Ovary (tissue), 9 donors: ENCODE measurements around the gene NOP53. TPM values are rescaled to one million over a fixed set of nuclear protein-coding genes. Genes with fewer than 3 reads are reported as not detected.

Experiments
- DNase-seq, 5 donors: peaks; one replicate each; pipeline ENCODE4 v3.0.0-alpha.2; 2019 to 2020
- H3K27ac ChIP-seq, 2 donors: fragments of 200-600 bp; one replicate each; pipeline versions ENCODE4 v1.5.1 to v1.8.0; 2019 to 2022
- H3K27me3 ChIP-seq: fragments of 200-600 bp; one replicate; pipeline ENCODE4 v1.8.0; 2022
- H3K36me3 ChIP-seq: fragments of 200-600 bp; sonication (generic); one replicate; pipeline ENCODE4 v1.5.1; 2019
- H3K4me1 ChIP-seq: one replicate; pipeline ENCODE4 v1.8.1; 2013; ENCODE audit warnings: mild to moderate bottlenecking, moderate library complexity; ENCODE audit not compliant: insufficient read depth
- H3K4me3 ChIP-seq: fragments of 200-600 bp; sonication (generic); one replicate; pipeline ENCODE4 v1.5.1; 2017
- H3K9me3 ChIP-seq, 2 donors: fragments of 200-600 bp in 1 of 2; sonication (generic) in 1 of 2; one replicate each; pipeline versions ENCODE4 v1.5.1 to v1.8.1; 2013 to 2019; ENCODE audit warnings: mild to moderate bottlenecking in 1 of 2, moderate library complexity in 1 of 2
- CTCF ChIP-seq, 3 donors: fragments of 450-650 bp in 2 of 3; fragments of 200-600 bp in 1 of 3; IDR thresholded peaks; one replicate each; pipeline versions ENCODE4 v1.5.1 to v1.8.0; 2016 to 2022; ENCODE audit warnings: antibody characterized with exemption in 3 of 3, mild to moderate bottlenecking in 1 of 3
- EP300 ChIP-seq: sonication (generic); formaldehyde crosslinking; IDR thresholded peaks from one replicate; pipeline ENCODE4 v1.6.1; 2017; ENCODE audit warnings: antibody characterized with exemption
- POLR2A ChIP-seq: fragments of 450-650 bp; IDR thresholded peaks from one replicate; pipeline ENCODE4 v1.6.1; 2017; ENCODE audit warnings: antibody characterized with exemption, mild to moderate bottlenecking, moderate library complexity
- WGBS, 3 donors: extraction: QIAGEN DNeasy Blood & Tissue Kit in 1 of 3; methylation state at CpG; one replicate each; pipeline versions ENCODE4 v1.1.5 to v1.1.7; 2013 to 2017; 5-methylcytosine and 5-hydroxymethylcytosine counted together
- intact Hi-C, 4 donors: fragments of 100-400 bp; cut with DNase I; formaldehyde crosslinking; loops; one replicate each; pipeline versions ENCODE4 v1.11.0 to v1.15.1; 2022 to 2023
- polyA plus RNA-seq, 2 donors: library from polyadenylated mRNA; stranded (reverse); fragments of 200-250 nt in 1 of 2; fragments of 350-450 nt in 1 of 2; fragmentation: Illumina TruSeq in 1 of 2; extraction: RNeasy Lipid Tissue Mini Kit (QIAGEN cat#74804) in 1 of 2; gene quantifications; one replicate each; pipeline ENCODE4 v1.2.3, GENCODE V29; 2013 to 2014
- total RNA-seq, 7 donors: library from RNA; depleted of rRNA in 2 of 7; stranded (reverse); fragments of >200 nt in 2 of 7; fragmentation: NEBNext Ultra II Directional in 3 of 7; extraction: Animal tissue kit (Norgen Biotek cat#: 25700) in 3 of 7; gene quantifications; one replicate each; pipeline versions ENCODE4 v1.1.0 to v1.2.4, GENCODE V29; 2016 to 2023
- donor health status: DM: no; HTN: no; CAD: no; lungs with moderate emphysema.
- donor health status: DM: no; HTN: no; CAD: no.
- donor health status: Bipolar disorder and iron deficiency.
- donor health status: DM: yes; HTN: yes; CAD: no.
- donor health status: DM: no; HTN: no; CAD: no.
- donor health status: DM: yes; HTN: yes; CAD: no.

Gene NOP53
- total and polyA plus RNA-seq, 9 donors, result 591 to 1,198 (median 727) TPM

GRCh38 chr19:47749326-47749725, 4.0 kb downstream of the NOP53 start:
- no peak overlapping the region for H3K4me3 ChIP-seq
- H3K27ac ChIP-seq, result no peak overlapping the region
- TF ChIP-seq CTCF (IDR thresholded peaks at IDR 0.05) (no peak), POLR2A (no peak), EP300 (no peak)
- H3K4me1 ChIP-seq, result peaks cover 5% of the 10 kb centered on the region
- DNase-seq, result no peak
- WGBS, 3 donors, result 77 to 90% (median 81%) methylated on average over 3 of the region's 3 CpGs
- H3K36me3 ChIP-seq, result no peaks in the 10 kb centered on the region
- H3K27me3 ChIP-seq, result no peaks in the 10 kb centered on the region
- intact Hi-C loops, result loop anchor here in 1 of 4 donors (2.0 kb wide), 1 partner anchor 23 kb away; no protein-coding TSS in a partner anchor
- H3K9me3 ChIP-seq, result no peaks in the 10 kb centered on the region

- Histone ChIP-seq H3K27me3 (no peaks in the 10 kb centered on the region), H3K4me1 (peaks cover 5% of the 10 kb centered on the region), H3K36me3 (no peaks in the 10 kb centered on the region), H3K9me3 (no peaks in the 10 kb centered on the region), H3K27ac (no peak overlapping the region), H3K4me3 (no peak overlapping the region)
- no peak for DNase-seq
- WGBS, 3 donors, result 89 to 91% (median 89%) methylated on average over 18 of the region's 18 CpGs
- TF ChIP-seq POLR2A (no peak), EP300 (no peak), CTCF (IDR thresholded peaks at IDR 0.05) (no peak)
- intact Hi-C loops, result no loop called here
Measured at GRCh38 chr19:47750752-47751151, 5.4 kb downstream of the NOP53 start.

GRCh38 chr19:47752440-47753211, 7.3 kb downstream of the NOP53 start:
- no peaks in the 10 kb centered on the region for H3K27me3 ChIP-seq
- WGBS, 3 donors, result 83 to 91% (median 86%) methylated on average over 27 of the region's 27 CpGs
- H3K36me3 ChIP-seq, result no peaks in the 10 kb centered on the region
- H3K4me3 ChIP-seq, result no peak overlapping the region
- no peak for DNase-seq
- intact Hi-C loops, result no loop called here
- TF ChIP-seq EP300 (no peak), POLR2A (no peak), CTCF (IDR thresholded peaks at IDR 0.05) (no peak)
- no peaks in the 10 kb centered on the region for H3K4me1 ChIP-seq
- H3K9me3 ChIP-seq, result no peaks in the 10 kb centered on the region
- no peak overlapping the region for H3K27ac ChIP-seq

GRCh38 chr19:47754206-47755064, 9.1 kb downstream of the NOP53 start:
- intact Hi-C loops, result no loop called here
- no peaks in the 10 kb centered on the region for H3K36me3 ChIP-seq
- DNase-seq, result no peak
- WGBS, 3 donors, result 87 to 89% (median 88%) methylated on average over 37 of the region's 37 CpGs
- no peak overlapping the region for H3K27ac ChIP-seq
- TF ChIP-seq CTCF (IDR thresholded peaks at IDR 0.05) (no peak), POLR2A (no peak), EP300 (no peak)
- H3K4me3 ChIP-seq, result no peak overlapping the region
- no peaks in the 10 kb centered on the region for H3K4me1 ChIP-seq
- H3K27me3 ChIP-seq, result no peaks in the 10 kb centered on the region
- no peaks in the 10 kb centered on the region for H3K9me3 ChIP-seq
